NK-92 (cell line): ENCODE data around the gene TRIM28.
"Not testable (repeated sequence)": the region's sequence is repeated elsewhere in the genome, so short reads cannot be mapped to it uniquely, and the experiment has no call there.

ENCODE experiments used
- DNase-seq: peaks from one replicate; lab custom pipeline; 2025; ENCODE audit not compliant: unreplicated experiment; lab: John Stamatoyannopoulos, UW

Gene TRIM28

DNA sequence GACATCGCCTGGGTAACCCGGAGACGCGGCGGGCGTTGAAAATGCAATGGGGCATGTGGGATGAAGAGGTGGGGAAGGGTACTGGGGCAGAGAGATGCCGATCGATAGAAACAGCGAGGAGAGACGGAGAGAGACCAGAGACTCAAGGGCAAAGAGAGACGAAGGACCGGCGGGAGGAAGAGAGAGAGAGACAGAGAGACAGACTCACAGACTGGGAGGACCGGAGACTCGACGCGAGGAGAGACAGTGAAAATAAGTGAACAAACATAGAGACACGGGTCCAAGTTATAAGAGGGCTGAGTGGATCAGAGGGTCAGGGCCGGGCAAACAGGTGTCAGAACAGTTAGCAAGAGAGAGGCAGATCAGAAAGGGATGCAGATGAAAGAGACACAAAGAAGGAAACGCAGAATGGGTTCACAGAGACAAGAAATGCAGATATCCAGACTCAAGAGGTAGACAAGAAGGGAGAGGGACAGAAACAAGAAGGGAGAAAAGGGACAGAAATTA is 29.8 kb downstream of the TRIM28 start:
- no peak for DNase-seq

DNA sequence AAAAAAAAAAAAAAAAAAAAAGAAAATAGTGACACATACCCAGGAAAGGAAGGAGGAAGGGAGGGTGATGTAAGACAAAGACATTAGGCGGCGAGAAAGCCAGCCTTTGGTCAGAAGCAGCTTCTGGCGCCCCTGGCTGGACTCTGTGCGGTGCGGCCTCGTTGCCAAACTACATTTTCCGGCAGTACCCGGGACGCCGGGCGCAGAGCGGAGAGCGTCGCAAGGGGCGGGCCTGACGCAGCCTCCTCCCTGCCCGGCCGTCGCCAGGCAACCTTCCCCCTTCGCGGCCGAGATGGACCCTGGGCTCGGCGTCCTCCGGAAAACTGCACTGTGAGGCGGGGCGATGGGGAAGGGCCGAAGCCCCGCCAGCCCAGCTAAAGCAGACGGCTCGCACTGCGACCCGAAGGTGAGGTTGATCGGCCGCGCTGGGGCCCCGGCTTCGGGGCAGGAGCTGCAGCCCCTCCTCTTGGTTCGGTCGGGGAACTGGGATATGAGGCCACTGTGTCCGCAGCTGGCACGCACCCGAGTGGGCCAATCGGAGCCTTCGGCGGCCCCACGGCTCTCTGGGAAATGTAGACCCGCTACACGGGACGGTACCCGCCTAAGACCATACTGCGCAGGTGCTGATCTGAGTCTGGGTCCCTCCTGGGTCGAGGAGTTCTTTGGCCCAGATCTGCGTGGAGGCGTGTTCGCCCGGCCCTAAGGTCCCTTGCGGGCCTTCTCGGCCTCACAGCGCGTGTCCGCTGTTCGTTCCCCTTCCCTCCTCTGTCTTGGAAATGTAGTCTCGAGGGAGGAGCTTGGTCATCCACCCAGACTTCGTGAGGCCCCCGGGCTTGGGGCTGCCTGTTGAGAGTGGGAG is 31.5 kb downstream of the TRIM28 start:
- no peak for DNase-seq

DNA sequence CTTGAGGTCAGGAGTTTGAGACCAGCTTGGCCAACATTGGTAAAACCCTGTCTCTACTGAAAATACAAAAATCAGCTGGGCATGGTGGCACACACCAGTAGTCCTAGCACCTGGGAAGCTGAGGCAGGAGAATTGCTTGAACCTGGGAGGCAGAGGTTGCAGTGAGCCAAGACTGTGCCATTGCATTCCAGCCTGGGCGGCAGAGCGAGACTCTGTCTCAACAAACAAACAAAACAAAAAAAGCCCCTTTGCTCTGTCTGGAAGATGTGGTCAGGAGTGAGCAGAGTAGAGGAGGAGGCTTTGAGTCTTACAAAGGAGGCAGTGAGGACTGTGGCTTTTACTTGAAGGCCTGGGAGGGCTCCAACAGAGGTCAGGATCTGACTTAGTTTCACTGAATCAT is 33.7 kb downstream of the TRIM28 start:
- not testable (repeated sequence) for DNase-seq

DNA sequence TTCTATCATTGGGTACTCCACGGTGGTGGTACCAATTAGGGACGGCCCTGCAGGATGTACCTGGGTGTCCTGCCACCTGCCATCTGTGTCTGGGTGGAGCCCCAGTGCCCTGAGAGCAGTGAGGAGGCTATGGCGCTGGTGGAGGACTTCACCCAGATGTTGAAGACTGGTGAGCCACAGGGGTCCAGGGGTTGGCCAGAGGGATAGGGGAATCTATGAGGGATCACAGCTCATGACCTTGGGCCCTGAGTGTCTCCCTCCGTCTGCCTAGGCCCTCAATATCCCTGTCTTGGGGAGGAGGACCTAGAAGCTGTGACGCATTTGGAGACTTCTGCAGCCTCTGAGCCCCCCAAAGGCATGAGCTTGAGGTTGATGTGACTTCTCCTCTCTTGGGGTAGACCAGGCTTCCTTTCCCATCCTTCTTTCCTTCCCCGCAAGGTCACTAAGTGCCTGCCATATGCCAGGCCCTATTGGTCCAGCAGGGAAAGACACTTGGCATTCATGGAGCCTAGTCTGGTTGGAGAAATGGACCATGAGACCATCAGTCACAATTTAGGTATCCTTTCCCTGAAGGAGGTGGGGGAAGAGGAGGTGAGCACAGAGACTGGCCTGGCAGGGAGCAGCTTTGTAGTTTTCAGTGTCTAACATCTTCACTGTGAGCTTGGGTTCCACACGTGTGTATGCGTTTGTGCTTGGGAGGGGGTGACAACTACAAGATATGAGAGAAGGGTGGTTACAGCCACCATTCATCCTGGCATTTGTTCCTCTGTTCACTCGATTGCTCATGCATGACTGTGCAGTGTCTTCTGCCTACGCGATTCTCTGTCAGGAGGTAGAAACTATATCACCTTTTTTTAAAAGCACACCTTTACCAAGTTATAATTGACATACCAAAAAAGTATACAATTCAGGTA is 34.4 kb downstream of the TRIM28 start:
- DNase-seq = no peak

DNA sequence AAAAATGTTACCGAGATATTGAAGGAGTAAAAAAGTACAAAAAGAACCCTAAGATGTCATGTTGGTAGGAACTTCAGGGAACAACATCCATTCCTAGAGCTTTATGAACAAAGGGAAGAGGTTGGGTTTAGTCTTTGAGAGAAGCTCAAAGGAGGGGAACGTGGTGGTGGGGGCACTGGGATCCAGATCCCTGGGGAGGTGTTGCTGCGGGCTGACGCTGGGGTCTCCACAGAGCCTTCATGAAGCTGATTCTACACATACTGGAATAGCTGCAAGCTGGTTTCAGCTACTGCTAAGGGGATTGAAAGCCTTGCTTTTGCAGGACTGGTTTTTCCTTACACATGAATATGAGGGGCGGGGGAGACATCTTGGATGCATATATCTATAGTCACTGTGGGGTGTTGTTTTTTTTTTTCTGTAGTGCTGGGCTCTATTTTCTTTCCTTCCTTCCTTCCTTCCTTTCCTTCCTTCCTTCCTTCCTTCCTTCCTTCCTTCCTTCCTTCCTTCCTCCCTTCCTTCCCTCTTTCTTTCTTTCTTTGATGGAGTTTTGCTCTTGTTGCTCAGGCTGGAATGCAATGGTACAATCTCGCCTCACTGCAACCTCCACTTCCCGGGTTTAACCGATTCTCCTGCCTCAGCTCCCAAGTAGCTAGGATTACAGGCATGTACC is 35.7 kb downstream of the TRIM28 start:
- DNase-seq = no peak

DNA sequence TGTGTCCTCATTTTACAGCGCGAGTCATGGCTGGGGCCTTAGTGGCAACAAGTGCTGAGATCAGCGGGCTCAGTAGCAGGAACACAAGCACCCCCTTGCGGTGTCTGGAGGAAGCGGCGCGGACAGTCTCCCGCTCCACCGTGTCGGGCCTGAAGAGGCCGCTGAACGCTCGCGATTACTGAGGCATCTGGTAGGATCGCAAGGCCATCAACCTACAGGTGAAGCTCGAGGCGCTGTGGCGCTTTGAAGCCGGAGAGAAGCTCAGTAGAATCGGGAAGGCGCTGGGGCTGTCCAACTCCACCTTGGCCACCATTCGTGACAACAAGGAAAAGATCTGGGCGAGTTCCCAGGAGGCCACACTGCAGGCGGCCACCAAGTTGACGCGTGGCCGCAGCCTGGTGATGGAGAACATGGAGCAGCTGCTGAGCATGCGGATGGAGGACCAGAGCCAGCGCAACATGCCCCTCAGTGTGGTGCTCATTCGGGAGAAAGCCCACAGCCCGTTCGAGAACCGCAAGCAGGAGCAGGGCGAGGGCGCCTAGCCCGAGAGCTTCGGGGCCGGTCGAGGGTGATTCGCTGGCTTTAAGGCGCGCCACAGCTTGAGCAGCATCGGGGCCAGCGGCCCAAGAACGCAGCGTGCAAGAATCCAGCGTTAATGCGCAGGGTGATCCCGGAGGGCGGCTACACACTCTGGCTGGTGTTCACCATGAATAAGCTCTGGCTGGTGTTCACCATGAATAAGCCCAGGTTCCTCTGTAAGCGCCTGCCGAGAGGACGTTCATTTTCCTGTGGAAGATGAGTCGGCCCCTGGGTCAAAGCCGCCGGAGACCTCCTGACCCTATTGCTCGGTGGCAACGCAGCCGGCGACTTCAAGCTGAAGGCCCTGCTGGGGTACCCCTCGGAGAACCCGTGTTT is 37.6 kb downstream of the TRIM28 start:
- DNase-seq = no peak

DNA sequence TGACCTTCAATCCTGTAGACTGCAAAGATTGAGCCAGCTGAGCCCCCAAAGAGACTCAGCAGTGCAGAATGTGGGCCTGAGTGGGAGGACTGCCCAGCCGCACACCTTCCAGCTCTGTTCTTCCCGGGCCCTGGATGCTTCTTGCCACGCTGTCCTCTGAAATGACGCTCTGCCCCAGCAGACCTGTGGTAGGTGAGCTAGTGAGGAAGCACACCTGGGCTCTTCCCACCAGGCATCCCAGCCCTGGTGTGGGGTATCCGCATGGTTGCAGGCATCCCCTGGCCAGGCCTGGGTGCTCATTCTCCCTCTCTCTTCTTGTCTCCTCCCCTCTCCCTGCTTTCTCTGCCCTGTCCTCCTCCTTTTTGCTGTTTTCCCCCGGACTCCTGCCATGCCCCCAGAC is 39.1 kb downstream of the TRIM28 start:
- DNase-seq = no peak

DNA sequence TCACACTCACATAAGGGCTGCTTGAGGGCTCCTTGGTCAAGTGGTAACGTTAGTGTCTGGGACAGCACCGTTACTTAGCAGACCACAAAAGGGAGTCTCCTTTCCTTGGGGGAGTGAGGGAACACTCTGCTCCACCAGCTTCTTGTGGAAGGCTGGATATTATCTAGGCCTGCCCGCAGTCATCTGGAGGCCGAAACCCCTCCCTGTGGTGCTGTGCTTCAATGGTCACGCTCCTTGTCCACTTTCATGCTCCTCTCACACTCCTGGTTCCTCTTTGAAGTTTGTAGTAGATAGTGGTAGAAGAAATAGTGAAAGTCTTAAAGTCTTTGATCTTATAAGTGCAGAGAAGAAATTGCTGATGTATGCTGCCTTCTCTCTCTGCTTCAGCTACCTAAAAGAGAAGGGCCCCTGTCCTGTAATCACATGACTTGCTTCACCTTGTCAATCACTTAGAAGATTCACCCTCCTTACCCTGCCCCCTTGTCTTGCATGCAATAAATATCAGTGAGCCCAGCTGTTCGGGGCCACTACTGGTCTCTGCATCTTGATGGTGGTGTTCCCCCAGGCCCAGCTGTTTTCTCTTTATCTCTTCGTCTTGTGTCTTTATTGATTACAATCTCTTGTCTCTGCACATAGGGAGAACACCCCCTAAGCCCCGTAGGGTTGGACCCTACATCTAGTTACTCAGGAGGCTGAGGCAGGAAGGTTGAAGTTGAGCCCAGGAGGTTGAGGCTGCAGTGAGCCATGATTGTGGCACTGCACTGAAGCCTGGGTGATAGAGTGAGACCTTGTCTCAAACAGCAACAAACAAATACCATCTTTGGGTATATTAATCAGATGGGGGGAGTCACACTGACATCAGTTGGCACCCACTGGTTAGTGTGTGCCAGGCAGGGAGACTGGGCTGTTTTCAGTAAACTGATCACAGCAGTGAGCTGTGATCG is 40.9 kb downstream of the TRIM28 start:
- DNase-seq = no peak

DNA sequence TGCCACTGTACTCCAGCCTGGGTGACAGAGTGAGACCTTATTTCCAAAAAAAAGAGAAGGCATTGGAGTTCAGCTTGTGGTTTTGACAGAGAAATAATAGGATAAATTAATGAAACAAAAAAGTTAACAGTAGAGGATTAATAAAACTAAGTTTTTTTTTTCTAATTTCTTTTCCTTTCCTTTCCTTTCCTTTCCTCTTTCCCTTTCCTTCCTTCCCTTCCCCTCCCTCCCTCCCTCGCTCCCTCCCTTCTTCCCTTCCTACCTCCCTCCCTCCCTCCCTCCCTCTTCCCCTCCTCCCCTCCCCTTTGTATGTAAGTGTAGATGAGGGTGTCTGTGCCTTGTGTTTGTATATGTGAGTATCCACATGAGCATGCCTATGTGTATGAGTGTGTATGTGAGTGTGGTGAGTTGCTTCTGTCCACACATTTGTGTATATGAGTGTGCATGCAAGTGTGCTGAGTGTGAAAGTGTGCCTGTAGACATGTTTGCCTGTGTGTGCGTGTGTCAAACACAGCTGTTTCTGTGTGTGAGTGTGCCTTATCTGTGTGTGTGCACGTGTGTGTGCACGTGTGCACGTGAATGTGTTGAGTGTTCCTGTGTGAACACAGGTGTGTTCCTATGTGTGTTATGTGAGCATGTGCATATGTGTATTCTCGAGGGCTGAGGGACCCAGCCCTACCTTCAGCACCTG is 41.7 kb downstream of the TRIM28 start:
- no peak for DNase-seq

DNA sequence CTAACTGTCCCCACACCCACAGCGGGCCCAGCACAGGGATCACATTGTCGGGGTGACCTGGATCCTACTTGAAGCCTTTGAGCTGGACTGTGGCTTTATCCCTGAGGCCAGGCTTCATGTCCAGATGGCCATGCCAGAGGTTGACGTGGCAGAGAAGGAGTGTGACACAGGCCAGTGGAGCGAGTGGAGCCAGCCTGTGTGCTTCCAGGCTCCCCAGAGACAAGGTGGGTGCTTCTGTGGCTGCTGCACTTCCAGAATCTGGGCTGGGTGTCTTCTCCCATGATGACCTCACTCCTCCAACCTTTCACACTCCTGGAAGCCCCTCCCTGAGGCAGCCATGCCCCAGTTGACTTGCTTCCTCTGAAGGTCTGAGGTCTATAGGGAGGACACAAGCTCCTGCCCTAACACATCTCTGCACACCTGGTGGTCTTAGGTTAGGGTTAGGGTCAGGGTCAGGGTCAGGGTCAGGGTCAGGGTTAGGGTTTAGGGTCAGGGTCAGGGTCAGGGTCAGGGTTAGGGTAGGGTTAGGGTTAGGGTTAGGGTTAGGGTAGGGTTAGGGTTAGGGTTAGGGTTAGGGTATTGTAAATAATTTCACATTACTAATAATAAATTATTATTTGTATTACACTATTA is 42.4 kb downstream of the TRIM28 start:
- DNase-seq = no peak
